HCT116 (cell line): ENCODE results near the gene FOXA1.

Experiments
- CTCF ChIP-seq, 3 experiments: fragments of 200-600 bp in 1 of 3; sonication (generic) in 1 of 3; IDR thresholded peaks in 2 of 3; conservative IDR thresholded peaks in 1 of 3; 2 replicates each; pipeline ENCODE4 v1.5.1; 2012 to 2017; ENCODE audit warnings: low read depth in 2 of 3, low read length in 2 of 3, antibody characterized with exemption in 1 of 3, borderline replicate concordance in 1 of 3, control low read depth in 1 of 3, mild to moderate bottlenecking in 1 of 3, mixed read lengths in 1 of 3, mixed run types in 1 of 3, moderate library complexity in 1 of 3; ENCODE audit not compliant: insufficient read depth in 1 of 3
- EZH2 ChIP-seq: fragments of 200-600 bp; sonication (generic); IDR thresholded peaks from 2 replicates; pipeline ENCODE4 v1.6.1; 2017; ENCODE audit warnings: antibody characterized with exemption, mixed run types
- POLR2A ChIP-seq: IDR thresholded peaks from 2 replicates; pipeline ENCODE4 v1.7.0; 2011; ENCODE audit warnings: borderline replicate concordance; ENCODE audit not compliant: insufficient read depth, insufficient read length; ENCODE audit errors: extremely low read depth

GRCh38 chr14:37563189-37563588 lies 31.9 kb downstream of the FOXA1 start:
- TF ChIP-seq CTCF (IDR thresholded peaks at IDR 0.05 in 2 of 3, conservative IDR thresholded peaks at IDR 0.05 in 1 of 3; ENCODE audit: borderline replicate concordance in 1 of 3, insufficient read depth in 1 of 3, low read depth in 2 of 3, low read length in 2 of 3) (no peak), POLR2A (no peak), EZH2 (no peak)
